ENCODE results near the gene SMARCA4. TPM values are rescaled to one million over a fixed set of nuclear protein-coding genes. Genes with fewer than 3 reads are reported as not detected.

Gene SMARCA4
- polyA plus RNA-seq, 1 experiment: 41.6 TPM

DNA sequence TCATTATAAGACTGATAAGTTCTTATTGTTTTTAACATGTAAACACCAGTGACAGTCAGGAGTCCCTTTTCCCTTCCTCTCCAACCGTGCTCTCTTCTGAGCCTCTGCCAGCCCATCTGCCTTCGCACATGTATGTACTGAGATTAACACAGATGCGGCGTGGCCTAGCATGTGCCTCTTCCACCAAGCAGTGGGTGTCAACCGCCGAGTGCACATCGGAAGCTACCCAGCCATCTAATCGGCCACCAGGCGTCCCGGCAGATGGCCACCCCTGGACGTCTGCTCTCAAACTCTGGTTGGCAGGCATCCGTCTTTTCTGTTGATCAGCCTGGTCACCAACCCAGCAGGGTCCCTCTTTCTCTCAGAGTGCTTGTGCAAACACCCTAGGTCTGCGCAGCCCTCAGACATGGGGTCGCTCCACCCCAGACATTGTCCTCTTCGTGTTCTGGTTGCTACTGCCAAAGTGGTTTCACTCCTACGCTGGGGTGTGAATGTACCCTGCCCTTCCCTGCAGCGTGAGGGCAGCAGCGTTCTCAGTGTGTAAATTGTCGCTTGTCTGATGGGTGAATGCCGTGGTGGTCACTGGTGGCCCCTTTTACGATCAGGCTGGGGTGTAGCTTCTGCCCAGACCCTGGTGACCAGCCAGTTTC lies 70.7 kb downstream of the SMARCA4 start:
- ChIA-PET CTCF (interaction anchor here (1.4 kb wide), 1 partner anchor 91 kb away, joined by 4 read pairs; no protein-coding TSS in a partner anchor), POLR2A (no interaction called here)
- H3K9me3 ChIP-seq (ENCODE audit: control insufficient read depth, insufficient read depth, low read length): no peaks in the 10 kb centered on the region; the same call in 1 of the 2 replicates
- TF ChIP-seq, protein P1, sequence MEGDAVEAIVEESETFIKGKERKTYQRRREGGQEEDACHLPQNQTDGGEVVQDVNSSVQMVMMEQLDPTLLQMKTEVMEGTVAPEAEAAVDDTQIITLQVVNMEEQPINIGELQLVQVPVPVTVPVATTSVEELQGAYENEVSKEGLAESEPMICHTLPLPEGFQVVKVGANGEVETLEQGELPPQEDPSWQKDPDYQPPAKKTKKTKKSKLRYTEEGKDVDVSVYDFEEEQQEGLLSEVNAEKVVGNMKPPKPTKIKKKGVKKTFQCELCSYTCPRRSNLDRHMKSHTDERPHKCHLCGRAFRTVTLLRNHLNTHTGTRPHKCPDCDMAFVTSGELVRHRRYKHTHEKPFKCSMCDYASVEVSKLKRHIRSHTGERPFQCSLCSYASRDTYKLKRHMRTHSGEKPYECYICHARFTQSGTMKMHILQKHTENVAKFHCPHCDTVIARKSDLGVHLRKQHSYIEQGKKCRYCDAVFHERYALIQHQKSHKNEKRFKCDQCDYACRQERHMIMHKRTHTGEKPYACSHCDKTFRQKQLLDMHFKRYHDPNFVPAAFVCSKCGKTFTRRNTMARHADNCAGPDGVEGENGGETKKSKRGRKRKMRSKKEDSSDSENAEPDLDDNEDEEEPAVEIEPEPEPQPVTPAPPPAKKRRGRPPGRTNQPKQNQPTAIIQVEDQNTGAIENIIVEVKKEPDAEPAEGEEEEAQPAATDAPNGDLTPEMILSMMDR (IDR thresholded peaks at IDR 0.05; ENCODE audit: low read depth, low read length): no peak
- H3K27ac ChIP-seq (ENCODE audit: low read depth, low read length): no peak overlapping the region
- DNase-seq (ENCODE audit: low read depth, low spot score): no peak
- no peak overlapping the region for H3K4me3 ChIP-seq (ENCODE audit: low read depth, low read length)
- H3K27me3 ChIP-seq (ENCODE audit: control insufficient read depth, insufficient read depth, low read length): no peaks in the 10 kb centered on the region

DNA sequence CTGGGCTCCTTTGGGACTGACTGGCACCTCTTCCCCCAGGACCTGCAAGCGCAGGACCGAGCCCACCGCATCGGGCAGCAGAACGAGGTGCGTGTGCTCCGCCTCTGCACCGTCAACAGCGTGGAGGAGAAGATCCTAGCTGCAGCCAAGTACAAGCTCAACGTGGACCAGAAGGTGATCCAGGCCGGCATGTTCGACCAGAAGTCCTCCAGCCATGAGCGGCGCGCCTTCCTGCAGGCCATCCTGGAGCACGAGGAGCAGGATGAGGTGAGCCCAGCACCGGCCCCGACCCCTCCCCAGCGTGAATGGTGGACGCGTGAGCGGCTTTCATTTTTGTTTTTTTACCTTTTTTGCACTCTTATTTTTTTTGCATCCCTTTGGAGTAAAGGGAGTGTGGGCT lies 72.4 kb downstream of the SMARCA4 start:
- no peaks in the 10 kb centered on the region; the same call in 1 of the 2 replicates for H3K9me3 ChIP-seq (ENCODE audit: control insufficient read depth, insufficient read depth, low read length)
- ChIA-PET CTCF (interaction anchor here (0.8 to 1.4 kb wide), 3 partner anchors 92 to 210 kb away, joined by 3 to 5 read pairs (median 4); no protein-coding TSS in a partner anchor), POLR2A (no interaction called here)
- no peak for DNase-seq (ENCODE audit: low read depth, low spot score)
- no peak overlapping the region for H3K27ac ChIP-seq (ENCODE audit: low read depth, low read length)
- TF ChIP-seq, protein P1 (IDR thresholded peaks at IDR 0.05; ENCODE audit: low read depth, low read length): no peak
- no peaks in the 10 kb centered on the region for H3K27me3 ChIP-seq (ENCODE audit: control insufficient read depth, insufficient read depth, low read length)
- H3K4me3 ChIP-seq (ENCODE audit: low read depth, low read length): no peak overlapping the region

DNA sequence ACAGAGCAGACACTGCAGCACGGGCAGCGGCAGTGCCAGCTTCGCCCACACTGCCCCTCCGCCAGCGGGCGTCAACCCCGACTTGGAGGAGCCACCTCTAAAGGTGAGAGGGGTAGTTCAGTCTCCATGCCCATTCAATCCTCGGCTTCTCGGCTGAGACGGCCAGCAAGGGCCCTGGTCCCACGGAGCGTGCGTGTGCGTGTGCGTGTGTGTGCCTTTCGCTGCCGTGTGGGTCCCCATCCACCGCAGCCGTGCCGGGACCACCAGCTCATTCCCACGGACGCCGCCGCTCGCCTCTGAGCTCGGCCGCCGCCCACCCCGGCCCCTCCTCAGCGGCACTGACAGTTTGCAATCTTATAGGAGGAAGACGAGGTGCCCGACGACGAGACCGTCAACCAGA lies 72.9 kb downstream of the SMARCA4 start:
- Histone ChIP-seq H3K4me3 (ENCODE audit: low read depth, low read length) (no peak overlapping the region), H3K27me3 (ENCODE audit: control insufficient read depth, insufficient read depth, low read length) (no peaks in the 10 kb centered on the region), H3K27ac (ENCODE audit: low read depth, low read length) (no peak overlapping the region), H3K9me3 (ENCODE audit: control insufficient read depth, insufficient read depth, low read length) (no peaks in the 10 kb centered on the region; the same call in 1 of the 2 replicates)
- POLR2A ChIA-PET: no interaction called here
- CTCF ChIA-PET: interaction anchor here (1.1 kb wide), 1 partner anchor 92 kb away, joined by 4 read pairs; no protein-coding TSS in a partner anchor
- TF ChIP-seq, protein P1 (IDR thresholded peaks at IDR 0.05; ENCODE audit: low read depth, low read length): no peak
- DNase-seq (ENCODE audit: low read depth, low spot score): no peak

DNA sequence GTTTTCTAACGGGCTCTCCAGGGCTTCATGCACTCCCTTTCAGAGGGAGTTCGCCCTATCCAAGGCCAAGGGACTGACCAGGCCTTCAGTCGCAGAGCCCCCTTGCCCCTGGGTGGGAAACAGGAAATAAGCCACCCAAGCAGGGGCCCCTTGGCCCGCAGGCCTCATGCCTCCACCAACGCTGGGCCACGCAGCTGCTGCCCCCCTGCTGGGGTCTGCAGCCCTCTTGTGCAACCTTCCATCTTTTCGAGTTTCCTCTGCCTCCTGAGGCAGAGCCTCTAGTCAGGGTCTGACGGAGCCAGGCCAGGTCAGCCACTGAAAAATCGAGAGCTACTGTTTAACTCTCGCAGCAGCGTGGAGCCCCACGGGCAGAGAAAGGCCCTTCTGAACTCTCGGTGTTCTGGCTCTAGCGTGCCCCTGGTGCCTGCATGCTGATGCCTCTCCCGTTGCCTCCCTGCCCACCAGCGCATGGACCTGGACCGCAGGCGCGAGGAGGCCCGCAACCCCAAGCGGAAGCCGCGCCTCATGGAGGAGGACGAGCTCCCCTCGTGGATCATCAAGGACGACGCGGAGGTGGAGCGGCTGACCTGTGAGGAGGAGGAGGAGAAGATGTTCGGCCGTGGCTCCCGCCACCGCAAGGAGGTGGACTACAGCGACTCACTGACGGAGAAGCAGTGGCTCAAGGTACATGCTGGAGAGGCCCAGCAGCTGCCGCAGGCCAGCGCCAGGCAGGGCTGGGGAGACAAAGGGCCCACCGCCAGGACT lies 73.8 kb downstream of the SMARCA4 start:
- H3K27me3 ChIP-seq (ENCODE audit: control insufficient read depth, insufficient read depth, low read length): no peaks in the 10 kb centered on the region
- H3K4me3 ChIP-seq (ENCODE audit: low read depth, low read length): no peak overlapping the region
- no peaks in the 10 kb centered on the region; the same call in 1 of the 2 replicates for H3K9me3 ChIP-seq (ENCODE audit: control insufficient read depth, insufficient read depth, low read length)
- TF ChIP-seq, protein P1 (IDR thresholded peaks at IDR 0.05; ENCODE audit: low read depth, low read length): no peak
- CTCF ChIA-PET: interaction anchor here (0.7 to 2.5 kb wide), 10 partner anchors 9 to 411 kb away, joined by 3 to 13 read pairs (median 5); no protein-coding TSS in a partner anchor
- H3K27ac ChIP-seq (ENCODE audit: low read depth, low read length): no peak overlapping the region
- no peak for DNase-seq (ENCODE audit: low read depth, low spot score)
- POLR2A ChIA-PET: no interaction called here

Measured in AG04450 (cell line).